Effector CD8-positive, alpha-beta T cell (primary cell): ENCODE data around the gene TRAF3IP1.
"Not testable (repeated sequence)": the region's sequence is repeated elsewhere in the genome, so short reads cannot be mapped to it uniquely, and the experiment has no call there.

Experiments
- DNase-seq: peaks from one replicate; lab custom pipeline; 2025; lab: John Stamatoyannopoulos, UW

The TRAF3IP1 gene

GRCh38 chr2:238427435-238428162 lies 107.3 kb downstream of the TRAF3IP1 start:
- no peak for DNase-seq

- DNase-seq, result no peak
Measured at GRCh38 chr2:238428866-238429265, 108.5 kb downstream of the TRAF3IP1 start.

- DNase-seq, result no peak
Measured at GRCh38 chr2:238430781-238431180, 110.5 kb downstream of the TRAF3IP1 start.

GRCh38 chr2:238431456-238431855 lies 111.1 kb downstream of the TRAF3IP1 start:
- no peak for DNase-seq

- DNase-seq, result no peak
Measured at GRCh38 chr2:238433300-238433915, 113.1 kb downstream of the TRAF3IP1 start.

GRCh38 chr2:238433941-238434845 lies 113.9 kb downstream of the TRAF3IP1 start:
- no peak for DNase-seq

GRCh38 chr2:238434846-238435751 lies 114.8 kb downstream of the TRAF3IP1 start:
- DNase-seq, result no peak

- no peak for DNase-seq
Measured at GRCh38 chr2:238435752-238436096, 115.4 kb downstream of the TRAF3IP1 start.

GRCh38 chr2:238438856-238439849 lies 118.8 kb downstream of the TRAF3IP1 start:
- no peak for DNase-seq

GRCh38 chr2:238439917-238440316 lies 119.6 kb downstream of the TRAF3IP1 start:
- no peak for DNase-seq

- DNase-seq, result no peak
Measured at GRCh38 chr2:238440331-238440730, 120.0 kb downstream of the TRAF3IP1 start.

GRCh38 chr2:238440767-238441166 lies 120.4 kb downstream of the TRAF3IP1 start:
- DNase-seq, result no peak

- no peak for DNase-seq
Measured at GRCh38 chr2:238441262-238442114, 121.2 kb downstream of the TRAF3IP1 start.

GRCh38 chr2:238442257-238442656 lies 121.9 kb downstream of the TRAF3IP1 start:
- not testable (repeated sequence) for DNase-seq

GRCh38 chr2:238444242-238444641 lies 123.9 kb downstream of the TRAF3IP1 start:
- DNase-seq, result no peak

GRCh38 chr2:238445409-238446190 lies 125.3 kb downstream of the TRAF3IP1 start:
- DNase-seq, result no peak

GRCh38 chr2:238446371-238446770 lies 126.1 kb downstream of the TRAF3IP1 start:
- DNase-seq, result no peak
